Stimulated activated CD4-positive, alpha-beta T cell treated with anti-CD3 and anti-CD28 coated beads, Interleukin-4, amount 100 ng/mL, for 48 hours (primary cell): ENCODE measurements around the gene CTSE.

Experiments
- DNase-seq, 2 donors: peaks; one replicate each; pipeline ENCODE4 v3.0.0-alpha.2; 2020; ENCODE audit warnings: low read depth in 2 of 2

Gene CTSE

DNA sequence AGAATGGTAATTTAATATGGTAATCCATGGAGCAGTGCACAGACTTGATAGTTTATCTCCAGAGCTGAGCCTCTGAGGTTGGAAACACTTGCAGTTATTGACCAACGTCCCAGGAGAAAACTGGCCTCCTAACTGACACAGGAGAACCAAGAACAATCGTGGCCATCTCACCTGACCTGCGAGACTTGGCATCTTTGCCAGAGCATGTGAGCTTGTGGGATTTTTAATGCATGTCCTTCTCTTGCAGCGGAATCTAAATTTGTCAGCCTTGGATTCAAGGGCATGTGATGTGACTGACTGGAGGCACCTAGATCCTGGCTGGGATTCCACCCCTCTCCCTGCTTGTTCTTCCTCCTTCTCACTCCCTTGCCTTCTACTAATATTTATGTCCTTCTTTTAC lies 52.6 kb downstream of the CTSE start:
- no peak for DNase-seq

GRCh38 chr1:205970486-205970885 lies 53.2 kb downstream of the CTSE start:
- no peak for DNase-seq

DNA sequence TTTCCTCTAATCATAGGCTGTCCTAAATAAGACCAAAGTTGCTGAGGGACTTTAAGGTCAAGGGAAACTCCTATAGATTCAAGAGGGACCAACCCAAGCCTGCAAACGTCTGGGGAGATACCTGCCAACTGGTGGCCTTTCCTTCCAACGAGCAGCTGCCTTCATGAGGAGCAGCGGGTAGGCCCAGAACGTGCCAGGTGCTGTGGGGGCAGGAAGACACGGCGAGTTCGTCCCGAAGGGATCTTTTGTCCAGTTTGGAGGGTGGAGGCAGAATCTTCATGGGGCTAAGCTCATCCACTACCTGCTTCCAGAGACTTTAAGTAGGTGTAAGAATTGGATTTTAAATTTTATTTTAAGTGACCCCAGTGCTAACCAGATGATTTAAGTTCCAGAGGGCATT lies 54.5 kb downstream of the CTSE start:
- no peak for DNase-seq

- no peak for DNase-seq
These were observed 56.0 kb downstream of the CTSE start for GRCh38 chr1:205967554-205968335.

DNA sequence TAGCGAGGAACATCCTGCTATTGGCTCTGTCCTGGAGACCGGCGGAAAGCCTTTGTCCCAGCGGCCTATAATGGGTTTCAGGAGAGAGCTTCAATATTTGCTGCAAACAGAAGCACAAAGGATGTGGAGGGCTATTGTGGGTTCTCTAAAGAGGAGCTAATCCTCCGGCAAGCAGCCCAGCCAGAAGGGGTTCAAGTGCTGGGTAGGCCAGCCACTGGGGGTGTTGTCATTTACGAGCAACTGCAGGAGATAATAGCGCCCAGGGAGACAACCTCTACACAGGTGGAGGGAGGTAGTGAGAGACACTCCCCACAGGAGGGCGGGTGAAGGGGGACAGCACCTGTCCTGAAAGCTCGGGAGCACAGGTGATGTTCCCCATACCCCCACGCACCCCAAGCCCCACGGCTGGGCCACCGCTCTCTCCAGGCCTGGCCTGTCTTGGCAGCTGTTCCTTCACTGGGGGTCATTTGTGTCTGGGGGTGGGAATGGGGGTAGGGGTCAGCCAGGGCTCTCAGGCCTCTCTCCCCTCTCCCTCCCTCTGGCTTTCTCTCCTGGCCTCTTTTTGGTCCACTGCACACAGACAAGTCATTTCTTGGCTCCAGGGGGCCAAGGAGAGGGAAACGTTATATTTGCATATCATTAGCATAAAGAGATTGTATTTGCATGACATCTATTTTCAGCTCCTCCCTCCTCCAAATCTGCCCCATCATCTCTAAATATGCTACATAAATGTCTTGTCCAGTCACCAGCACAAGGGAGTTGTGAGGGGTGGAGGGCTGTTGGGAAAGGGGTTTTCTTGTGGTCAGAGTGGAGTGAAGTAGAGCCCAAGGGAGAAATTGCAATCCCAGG lies 58.4 kb downstream of the CTSE start:
- no peak for DNase-seq

DNA sequence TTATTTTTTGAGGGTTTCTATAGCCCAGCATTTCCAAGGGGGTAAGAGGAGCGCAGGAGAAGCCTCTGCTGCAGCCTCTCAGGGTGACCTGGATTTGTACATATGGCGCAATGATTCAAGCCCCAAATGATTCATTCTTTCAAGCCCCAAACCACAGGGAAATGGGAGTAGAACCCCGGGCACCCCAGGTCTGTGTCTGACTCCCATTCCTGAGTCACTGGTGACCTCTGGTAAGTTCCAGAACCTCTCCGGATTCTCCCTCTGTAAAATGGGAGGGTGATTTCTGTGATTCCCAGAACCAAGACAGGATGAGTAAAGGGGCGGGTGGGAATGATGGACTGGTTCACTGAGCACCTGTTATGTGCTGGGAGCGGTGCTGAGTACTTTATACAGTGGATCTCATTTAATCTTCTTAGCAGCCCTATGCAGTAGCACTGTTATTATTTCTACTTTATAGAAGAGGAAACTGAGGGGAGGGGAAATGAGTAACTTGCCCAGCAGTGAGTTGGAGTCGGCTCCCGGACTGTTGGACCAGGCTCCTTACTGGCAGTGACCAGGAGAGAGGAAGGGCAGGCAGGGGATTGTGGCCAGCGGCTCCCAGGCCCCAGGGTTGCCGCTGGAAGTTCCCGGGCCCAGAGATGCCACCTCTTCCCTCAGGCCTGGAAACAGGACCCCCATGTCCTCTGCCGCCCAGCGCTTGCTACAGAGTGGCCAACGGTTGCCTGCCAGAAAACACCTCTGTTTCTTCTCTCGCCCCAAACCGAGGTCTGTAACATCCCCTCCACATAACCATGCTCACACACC lies 60.1 kb downstream of the CTSE start:
- DNase-seq = no peak

DNA sequence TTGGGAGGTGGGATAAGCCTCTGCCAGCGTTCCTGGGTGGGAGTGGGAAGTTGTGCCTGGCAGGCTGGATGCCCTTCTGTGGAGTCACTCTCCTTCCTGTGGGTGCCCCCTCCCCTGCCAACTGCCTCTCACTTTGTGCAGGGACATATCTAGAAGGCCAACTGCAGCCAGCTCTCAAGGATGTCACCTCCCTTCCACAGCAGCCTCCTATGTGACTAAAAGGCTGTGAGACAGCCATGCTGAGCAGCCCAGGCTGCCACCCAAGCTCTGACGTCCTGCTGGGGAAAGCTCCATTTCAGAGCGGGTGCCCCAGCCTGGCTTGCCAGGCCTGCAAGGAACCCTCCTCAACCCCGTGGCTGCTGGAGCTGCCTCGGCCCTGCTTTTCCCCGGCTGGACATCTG lies 60.9 kb downstream of the CTSE start:
- no peak for DNase-seq

DNA sequence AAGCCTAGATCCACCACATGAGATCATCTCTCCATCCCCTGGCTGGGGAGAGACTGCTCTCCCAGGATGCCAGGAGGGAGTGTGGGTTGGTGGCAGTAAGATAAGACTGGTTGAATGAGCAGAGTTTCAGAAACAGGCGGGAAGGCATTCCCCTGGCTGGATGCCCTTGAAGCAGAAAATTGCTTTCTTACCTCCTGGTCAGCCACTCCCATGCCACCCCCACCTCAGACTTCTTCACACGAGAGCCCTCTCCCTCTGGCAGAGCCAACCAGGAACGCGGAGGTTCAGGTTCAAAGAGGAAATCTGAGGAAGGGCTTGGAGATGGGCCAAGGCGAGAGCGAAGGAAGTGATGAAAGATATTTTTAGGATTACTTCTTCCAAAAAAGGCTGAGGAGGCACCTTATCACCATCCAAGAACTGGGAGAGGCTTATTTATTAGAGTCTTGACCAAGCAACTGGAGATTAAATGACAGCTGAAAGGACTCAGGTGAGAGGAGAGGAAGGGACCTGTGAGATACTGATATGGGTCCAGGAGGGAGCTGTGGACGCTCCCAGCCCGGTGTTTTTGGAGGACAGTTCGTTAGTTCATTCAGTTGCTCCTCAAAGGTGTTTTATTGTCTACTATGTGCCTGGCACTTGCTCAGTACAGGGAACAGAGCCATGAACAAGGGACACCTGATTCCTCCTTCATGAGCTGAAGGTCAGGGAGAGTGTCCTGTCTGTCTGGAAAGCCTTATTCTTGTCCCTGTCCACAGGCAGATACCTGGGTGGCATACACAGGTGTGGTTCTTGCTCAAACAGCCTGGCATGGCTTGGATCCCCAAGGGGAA lies 61.5 kb downstream of the CTSE start:
- no peak for DNase-seq

DNA sequence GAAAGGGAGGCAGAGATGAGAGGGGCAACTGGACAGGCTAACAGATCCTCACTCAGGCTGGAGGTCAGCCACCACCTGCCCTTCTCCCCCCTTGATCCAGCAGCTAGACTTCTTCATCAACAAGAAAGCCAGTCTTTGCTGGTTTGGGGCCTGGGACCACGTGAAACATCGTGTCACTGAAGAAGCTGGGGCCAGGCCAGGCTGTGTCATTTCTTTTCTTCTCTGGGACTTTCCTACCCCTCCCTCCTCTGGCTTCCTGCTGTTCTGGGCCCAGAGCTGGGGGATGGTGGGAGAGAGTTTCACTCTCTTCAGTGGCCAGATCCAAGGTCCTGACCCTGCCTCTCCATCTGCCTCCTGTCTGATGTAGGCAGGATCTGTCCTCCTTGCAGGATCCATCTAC lies 62.3 kb downstream of the CTSE start:
- DNase-seq = no peak

DNA sequence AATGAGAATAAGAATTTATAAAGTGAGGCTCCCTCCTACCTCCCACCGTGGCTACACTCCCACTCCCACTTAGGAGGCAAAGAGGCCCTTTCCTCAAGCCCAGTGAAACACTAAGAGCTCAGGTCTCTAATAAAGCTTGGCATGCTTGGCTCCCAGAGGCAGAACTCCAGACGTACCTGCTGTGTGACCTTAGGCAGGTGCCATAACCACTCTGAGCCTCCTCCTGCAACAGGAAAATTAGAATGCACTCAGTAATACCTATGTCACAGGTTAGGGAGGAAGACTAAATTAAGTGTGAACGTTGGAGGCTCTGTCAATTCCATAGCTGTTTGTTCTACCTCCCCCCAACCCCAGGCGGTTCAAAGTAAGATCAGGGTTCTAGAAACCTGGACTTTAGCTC lies 63.9 kb downstream of the CTSE start:
- DNase-seq = no peak
